ENCODE measurements around the gene FAM111A.

The FAM111A gene

DNA sequence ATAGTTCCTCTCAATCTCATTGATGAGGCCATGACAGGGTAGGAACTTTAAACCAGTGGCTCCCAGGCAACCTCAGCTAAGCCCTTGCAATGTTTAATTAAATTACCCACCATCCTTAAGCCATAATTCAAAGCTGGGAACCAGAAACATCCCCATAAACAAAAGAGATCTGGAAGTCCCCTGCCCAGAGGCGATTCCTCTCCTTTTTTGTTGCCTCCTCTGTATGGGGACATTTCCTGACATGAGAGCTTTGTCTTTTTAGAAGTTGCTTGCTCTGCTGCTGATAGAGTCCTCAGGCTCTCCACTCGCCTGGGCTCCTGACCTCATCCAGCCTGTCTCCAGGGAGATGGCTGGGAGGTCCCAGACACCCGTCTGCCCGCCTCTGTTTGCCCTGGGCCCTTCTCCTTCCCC, 32.4 kb downstream of the FAM111A start:
- H3K4me3 ChIP-seq (ENCODE audit: low read depth, low read length) = no peak overlapping the region
- ChIA-PET POLR2A (interaction anchor here (0.7 kb wide), 1 partner anchor 23 kb away, joined by 5 read pairs; no protein-coding TSS in a partner anchor), CTCF (interaction anchor here (1.3 to 18.9 kb wide), 6 partner anchors 11 to 255 kb away, joined by 4 to 450 read pairs (median 56); partner anchors contain the start of gene MPEG1)
- TF ChIP-seq, protein P1, sequence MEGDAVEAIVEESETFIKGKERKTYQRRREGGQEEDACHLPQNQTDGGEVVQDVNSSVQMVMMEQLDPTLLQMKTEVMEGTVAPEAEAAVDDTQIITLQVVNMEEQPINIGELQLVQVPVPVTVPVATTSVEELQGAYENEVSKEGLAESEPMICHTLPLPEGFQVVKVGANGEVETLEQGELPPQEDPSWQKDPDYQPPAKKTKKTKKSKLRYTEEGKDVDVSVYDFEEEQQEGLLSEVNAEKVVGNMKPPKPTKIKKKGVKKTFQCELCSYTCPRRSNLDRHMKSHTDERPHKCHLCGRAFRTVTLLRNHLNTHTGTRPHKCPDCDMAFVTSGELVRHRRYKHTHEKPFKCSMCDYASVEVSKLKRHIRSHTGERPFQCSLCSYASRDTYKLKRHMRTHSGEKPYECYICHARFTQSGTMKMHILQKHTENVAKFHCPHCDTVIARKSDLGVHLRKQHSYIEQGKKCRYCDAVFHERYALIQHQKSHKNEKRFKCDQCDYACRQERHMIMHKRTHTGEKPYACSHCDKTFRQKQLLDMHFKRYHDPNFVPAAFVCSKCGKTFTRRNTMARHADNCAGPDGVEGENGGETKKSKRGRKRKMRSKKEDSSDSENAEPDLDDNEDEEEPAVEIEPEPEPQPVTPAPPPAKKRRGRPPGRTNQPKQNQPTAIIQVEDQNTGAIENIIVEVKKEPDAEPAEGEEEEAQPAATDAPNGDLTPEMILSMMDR (IDR thresholded peaks at IDR 0.05; ENCODE audit: insufficient read depth, low read length, missing control alignments) = no peak
- DNase-seq (ENCODE audit: low read depth, low spot score) = no peak

DNA sequence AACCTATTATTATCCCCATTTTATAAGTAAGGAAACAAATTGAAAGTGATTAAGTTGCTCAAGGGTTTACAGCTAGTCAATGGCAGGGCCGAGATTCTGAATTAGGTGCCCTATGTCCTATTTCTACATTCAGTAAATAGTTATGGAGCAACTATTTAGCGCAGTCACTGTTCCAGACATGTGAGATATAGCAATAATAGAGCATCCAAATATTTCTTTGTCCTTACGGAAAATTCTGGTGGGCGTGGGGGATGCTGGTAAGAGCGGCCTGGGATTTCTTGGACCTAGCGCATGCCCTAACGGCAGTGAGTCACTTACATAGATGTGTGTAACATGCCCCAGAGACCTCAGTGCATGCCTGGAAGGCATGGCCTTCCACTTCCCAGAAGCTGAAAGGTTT, 33.7 kb downstream of the FAM111A start:
- TF ChIP-seq, protein P1 (IDR thresholded peaks at IDR 0.05; ENCODE audit: insufficient read depth, low read length, missing control alignments) = no peak
- CTCF ChIA-PET = interaction anchor here (1.0 to 18.9 kb wide), 5 partner anchors 10 to 30 kb away, joined by 5 to 450 read pairs (median 69); partner anchors contain the start of gene MPEG1
- POLR2A ChIA-PET = no interaction called here
- no peak for DNase-seq (ENCODE audit: low read depth, low spot score)
- no peak overlapping the region for H3K4me3 ChIP-seq (ENCODE audit: low read depth, low read length)

DNA sequence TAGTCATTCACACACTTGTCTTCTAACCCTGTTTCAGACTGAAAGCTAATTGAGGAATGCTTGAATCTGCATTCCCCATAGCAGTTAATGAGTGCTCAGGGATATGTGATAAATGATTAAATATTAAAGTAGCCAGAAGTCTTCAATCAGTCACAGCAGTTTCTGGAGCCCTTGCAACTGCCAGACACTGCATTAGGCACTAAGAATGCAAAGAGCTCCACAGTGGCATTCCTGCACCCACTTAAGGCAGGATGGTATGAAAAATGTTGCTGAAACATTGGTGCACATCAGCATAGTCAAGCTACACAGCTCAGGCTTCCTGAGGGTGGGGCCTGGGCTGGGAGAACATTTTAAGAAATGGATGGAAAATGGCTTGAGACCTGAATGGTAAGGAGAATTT, 35.7 kb downstream of the FAM111A start:
- TF ChIP-seq, protein P1 (IDR thresholded peaks at IDR 0.05; ENCODE audit: insufficient read depth, low read length, missing control alignments) = no peak
- CTCF ChIA-PET = interaction anchor here (1.3 to 18.9 kb wide), 4 partner anchors 8 to 28 kb away, joined by 3 to 450 read pairs (median 41); partner anchors contain the start of gene MPEG1
- H3K4me3 ChIP-seq (ENCODE audit: low read depth, low read length) = no peak overlapping the region
- no peak for DNase-seq (ENCODE audit: low read depth, low spot score)
- POLR2A ChIA-PET = no interaction called here

DNA sequence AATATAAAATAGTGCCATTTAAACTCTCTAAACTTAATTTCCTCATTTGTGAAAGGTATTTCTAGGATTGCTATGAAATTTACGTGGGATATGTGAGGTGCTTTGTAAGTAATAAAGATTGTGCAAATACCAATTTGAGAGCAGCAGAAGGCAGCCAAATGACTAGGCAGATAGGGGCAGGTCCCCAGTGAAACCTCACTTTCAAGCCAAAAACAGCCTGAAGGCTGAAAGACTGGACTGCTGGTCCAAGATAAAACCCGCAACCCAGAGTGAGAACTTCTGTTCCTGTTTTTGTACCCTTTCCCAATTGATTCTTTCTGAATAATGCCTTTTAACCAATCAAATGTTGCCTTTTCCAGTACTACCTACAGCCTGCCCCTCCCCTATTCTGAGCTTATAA, 36.5 kb downstream of the FAM111A start:
- ChIA-PET POLR2A (no interaction called here), CTCF (interaction anchor here (1.3 to 18.9 kb wide), 3 partner anchors 7 to 27 kb away, joined by 3 to 450 read pairs (median 75); partner anchors contain the start of gene MPEG1)
- no peak for DNase-seq (ENCODE audit: low read depth, low spot score)
- TF ChIP-seq, protein P1 (IDR thresholded peaks at IDR 0.05; ENCODE audit: insufficient read depth, low read length, missing control alignments) = no peak
- no peak overlapping the region for H3K4me3 ChIP-seq (ENCODE audit: low read depth, low read length)

DNA sequence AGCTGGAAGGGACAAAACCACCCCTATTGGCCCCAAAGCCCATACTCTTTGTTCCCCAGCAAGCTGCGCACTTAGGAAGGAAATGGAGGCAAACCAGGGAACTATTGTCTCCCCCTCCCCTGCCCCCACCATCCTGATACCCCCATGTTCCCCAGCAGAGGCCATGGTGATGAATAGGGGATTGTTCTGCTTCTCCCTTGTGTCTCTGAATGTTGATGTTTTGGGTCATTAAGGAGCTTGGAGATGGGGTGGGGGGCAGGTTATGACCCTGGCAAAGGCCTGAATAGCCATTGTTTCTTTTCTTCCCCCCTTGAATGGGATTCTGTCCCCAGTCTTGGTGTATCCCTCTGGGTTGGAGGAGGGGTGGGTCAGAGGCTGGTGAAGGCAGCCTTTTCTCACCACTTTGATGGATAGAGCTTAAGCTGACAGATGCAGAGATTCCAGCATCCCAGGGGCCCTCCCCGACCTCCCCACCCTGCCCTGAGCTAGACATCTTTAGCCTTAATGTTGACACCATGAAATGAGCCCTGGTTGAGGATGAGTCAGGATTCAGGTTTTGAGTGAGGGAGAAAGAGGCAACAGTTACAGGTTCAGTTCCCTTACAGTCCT, 37.6 kb downstream of the FAM111A start:
- TF ChIP-seq, protein P1 (IDR thresholded peaks at IDR 0.05; ENCODE audit: insufficient read depth, low read length, missing control alignments) = no peak
- no peak overlapping the region for H3K4me3 ChIP-seq (ENCODE audit: low read depth, low read length)
- DNase-seq (ENCODE audit: low read depth, low spot score) = no peak
- CTCF ChIA-PET = interaction anchor here (0.5 to 18.9 kb wide), 5 partner anchors 9 to 46 kb away, joined by 3 to 450 read pairs (median 6); partner anchors contain the start of genes DTX4 and MPEG1
- POLR2A ChIA-PET = interaction anchor here (0.6 kb wide), 1 partner anchor 681 kb away, joined by 3 read pairs; no protein-coding TSS in a partner anchor

DNA sequence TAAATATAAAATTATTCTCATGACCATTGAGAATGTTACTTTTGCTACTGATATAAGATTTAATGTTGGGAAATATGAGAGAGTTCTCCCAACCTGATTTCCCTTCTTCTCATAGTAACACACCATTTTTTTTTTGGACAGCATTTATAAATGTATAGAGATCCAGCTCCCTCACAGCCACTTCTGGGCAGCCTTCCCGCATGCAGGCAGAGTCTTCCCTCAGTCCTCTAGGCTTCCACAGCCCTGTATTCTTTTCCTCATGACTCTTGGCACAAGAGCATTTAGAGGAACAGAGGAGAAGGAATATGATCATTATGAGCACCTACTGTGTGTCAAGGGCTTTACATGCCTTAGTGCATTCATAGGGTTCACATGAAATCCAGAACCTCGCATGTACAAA, 38.3 kb downstream of the FAM111A start:
- ChIA-PET POLR2A (no interaction called here), CTCF (interaction anchor here (2.4 to 18.9 kb wide), 3 partner anchors 9 to 25 kb away, joined by 6 to 450 read pairs (median 35); partner anchors contain the start of genes DTX4 and MPEG1)
- no peak for DNase-seq (ENCODE audit: low read depth, low spot score)
- H3K4me3 ChIP-seq (ENCODE audit: low read depth, low read length) = no peak overlapping the region
- TF ChIP-seq, protein P1 (IDR thresholded peaks at IDR 0.05; ENCODE audit: insufficient read depth, low read length, missing control alignments) = no peak

All from AG04449 (cell line).